ENCODE measurements around the gene MMP10.

The MMP10 gene

GRCh38 chr11:102792604-102793003 is 12.2 kb upstream of the MMP10 start:
- CTCF ChIA-PET, result no interaction called here
- TF ChIP-seq LEF1 (IDR thresholded peaks at IDR 0.05; ENCODE audit: borderline replicate concordance) (no peak), BHLHE40 (IDR thresholded peaks at IDR 0.05; ENCODE audit: borderline replicate concordance) (no peak), FOXA1 (IDR thresholded peaks at IDR 0.05) (no peak), ZNF384 (IDR thresholded peaks at IDR 0.05) (no peak), TARDBP (IDR thresholded peaks at IDR 0.05) (no peak)
- DNase-seq (ENCODE audit: extremely low spot score), result no peak
- POLR2A ChIA-PET, result no interaction called here

DNA sequence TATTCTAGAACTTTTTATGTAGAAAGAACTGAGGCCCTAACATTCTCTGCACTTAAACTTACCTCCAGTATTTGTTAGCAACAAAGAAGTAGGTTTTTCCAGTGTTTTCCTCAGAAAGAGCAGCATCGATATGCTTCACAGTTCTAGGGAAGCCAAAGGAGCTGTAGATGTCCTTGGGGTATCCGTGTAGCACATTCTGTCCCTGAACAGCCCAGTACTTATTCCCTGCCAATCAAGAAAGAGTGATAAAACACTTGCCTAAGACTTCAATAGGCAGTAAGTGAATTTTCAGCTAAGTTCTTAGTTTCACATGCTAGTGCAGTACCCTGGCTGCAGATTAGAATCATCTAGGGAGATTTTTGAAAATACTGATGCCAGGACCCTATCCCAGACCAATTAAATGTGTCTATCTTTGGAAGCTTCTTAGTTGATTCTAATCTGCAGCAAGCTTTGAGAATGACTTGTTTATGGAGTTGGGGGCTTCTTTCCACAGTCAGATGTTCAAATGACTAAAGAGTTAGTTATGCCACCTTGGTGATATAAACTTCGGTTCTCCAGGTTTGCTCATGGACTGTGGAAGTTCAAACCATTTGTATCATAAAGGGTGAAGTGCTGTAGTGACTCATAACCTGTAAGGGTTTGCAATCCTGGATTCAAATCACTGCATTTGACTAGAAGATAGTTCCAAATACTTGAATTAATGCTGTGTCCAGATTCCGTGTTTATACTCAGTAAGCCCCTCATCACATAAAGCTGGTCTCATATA is 11.0 kb upstream of the MMP10 start:
- no peak for DNase-seq (ENCODE audit: extremely low spot score)
- POLR2A ChIA-PET, result no interaction called here
- TF ChIP-seq FOXK2 (IDR thresholded peaks at IDR 0.05) (no peak), BHLHE40 (IDR thresholded peaks at IDR 0.05; ENCODE audit: borderline replicate concordance) (no peak), ELF4 (IDR thresholded peaks at IDR 0.05) (no peak), LEF1 (IDR thresholded peaks at IDR 0.05; ENCODE audit: borderline replicate concordance) (no peak), ARNT (IDR thresholded peaks at IDR 0.05) (no peak), L3MBTL2 (conservative IDR thresholded peaks at IDR 0.05) (no peak), ZNF384 (IDR thresholded peaks at IDR 0.05) (no peak), CTBP1 (IDR thresholded peaks at IDR 0.05; ENCODE audit: borderline replicate concordance) (no peak), NFRKB (IDR thresholded peaks at IDR 0.05) (no peak), HDGF (IDR thresholded peaks at IDR 0.05; ENCODE audit: borderline replicate concordance) (no peak), SUZ12 (IDR thresholded peaks at IDR 0.05) (no peak), FOXA1 (IDR thresholded peaks at IDR 0.05) (no peak), FOXM1 (IDR thresholded peaks at IDR 0.05; ENCODE audit: borderline replicate concordance) (no peak), TARDBP (IDR thresholded peaks at IDR 0.05) (no peak), SP1 (IDR thresholded peaks at IDR 0.05) (no peak)
- TF ChIP-seq, protein P1, sequence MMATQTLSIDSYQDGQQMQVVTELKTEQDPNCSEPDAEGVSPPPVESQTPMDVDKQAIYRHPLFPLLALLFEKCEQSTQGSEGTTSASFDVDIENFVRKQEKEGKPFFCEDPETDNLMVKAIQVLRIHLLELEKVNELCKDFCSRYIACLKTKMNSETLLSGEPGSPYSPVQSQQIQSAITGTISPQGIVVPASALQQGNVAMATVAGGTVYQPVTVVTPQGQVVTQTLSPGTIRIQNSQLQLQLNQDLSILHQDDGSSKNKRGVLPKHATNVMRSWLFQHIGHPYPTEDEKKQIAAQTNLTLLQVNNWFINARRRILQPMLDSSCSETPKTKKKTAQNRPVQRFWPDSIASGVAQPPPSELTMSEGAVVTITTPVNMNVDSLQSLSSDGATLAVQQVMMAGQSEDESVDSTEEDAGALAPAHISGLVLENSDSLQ (IDR thresholded peaks at IDR 0.05), result no peak
- CTCF ChIA-PET, result no interaction called here

GRCh38 chr11:102788334-102788995 is 8.0 kb upstream of the MMP10 start:
- CTCF ChIA-PET, result no interaction called here
- TF ChIP-seq LEF1 (IDR thresholded peaks at IDR 0.05; ENCODE audit: borderline replicate concordance) (no peak), CTBP1 (IDR thresholded peaks at IDR 0.05; ENCODE audit: borderline replicate concordance) (no peak), SUZ12 (IDR thresholded peaks at IDR 0.05) (no peak), ELF4 (IDR thresholded peaks at IDR 0.05) (no peak), ARNT (IDR thresholded peaks at IDR 0.05) (no peak), FOXM1 (IDR thresholded peaks at IDR 0.05; ENCODE audit: borderline replicate concordance) (no peak), TARDBP (IDR thresholded peaks at IDR 0.05) (no peak), NFRKB (IDR thresholded peaks at IDR 0.05) (no peak), FOXA1 (IDR thresholded peaks at IDR 0.05) (no peak), ZNF384 (IDR thresholded peaks at IDR 0.05) (no peak), HDGF (IDR thresholded peaks at IDR 0.05; ENCODE audit: borderline replicate concordance) (no peak), L3MBTL2 (conservative IDR thresholded peaks at IDR 0.05) (no peak), BHLHE40 (IDR thresholded peaks at IDR 0.05; ENCODE audit: borderline replicate concordance) (no peak), SP1 (IDR thresholded peaks at IDR 0.05) (no peak), FOXK2 (IDR thresholded peaks at IDR 0.05) (no peak)
- TF ChIP-seq, protein P1 (IDR thresholded peaks at IDR 0.05), result no peak

GRCh38 chr11:102784380-102784779 is 4.0 kb upstream of the MMP10 start:
- ChIA-PET CTCF (no interaction called here), POLR2A (no interaction called here)
- DNase-seq (ENCODE audit: extremely low spot score), result no peak
- TF ChIP-seq FOXK2 (IDR thresholded peaks at IDR 0.05) (no peak), LEF1 (IDR thresholded peaks at IDR 0.05; ENCODE audit: borderline replicate concordance) (no peak), ARNT (IDR thresholded peaks at IDR 0.05) (no peak), HDGF (IDR thresholded peaks at IDR 0.05; ENCODE audit: borderline replicate concordance) (no peak), SP1 (IDR thresholded peaks at IDR 0.05) (no peak), FOXA1 (IDR thresholded peaks at IDR 0.05) (no peak), FOXM1 (IDR thresholded peaks at IDR 0.05; ENCODE audit: borderline replicate concordance) (no peak), CTBP1 (IDR thresholded peaks at IDR 0.05; ENCODE audit: borderline replicate concordance) (no peak), ELF4 (IDR thresholded peaks at IDR 0.05) (no peak), L3MBTL2 (conservative IDR thresholded peaks at IDR 0.05) (no peak), ZNF384 (IDR thresholded peaks at IDR 0.05) (no peak)
- TF ChIP-seq, protein P1 (IDR thresholded peaks at IDR 0.05), result no peak

More at GRCh38 chr11:102788334-102788995, 8.0 kb upstream of the MMP10 start:
- no peak for DNase-seq (ENCODE audit: extremely low spot score)
- POLR2A ChIA-PET, result no interaction called here

GRCh38 chr11:102783720-102784119 is 3.3 kb upstream of the MMP10 start:
- ChIA-PET POLR2A (no interaction called here), CTCF (no interaction called here)
- TF ChIP-seq FOXM1 (IDR thresholded peaks at IDR 0.05; ENCODE audit: borderline replicate concordance) (no peak), HDGF (IDR thresholded peaks at IDR 0.05; ENCODE audit: borderline replicate concordance) (no peak), LEF1 (IDR thresholded peaks at IDR 0.05; ENCODE audit: borderline replicate concordance) (no peak), SUZ12 (IDR thresholded peaks at IDR 0.05) (no peak), NFRKB (IDR thresholded peaks at IDR 0.05) (no peak), CTBP1 (IDR thresholded peaks at IDR 0.05; ENCODE audit: borderline replicate concordance) (no peak), BHLHE40 (IDR thresholded peaks at IDR 0.05; ENCODE audit: borderline replicate concordance) (no peak), L3MBTL2 (conservative IDR thresholded peaks at IDR 0.05) (no peak), FOXK2 (IDR thresholded peaks at IDR 0.05) (no peak), ZNF384 (IDR thresholded peaks at IDR 0.05) (no peak), ELF4 (IDR thresholded peaks at IDR 0.05) (no peak), TARDBP (IDR thresholded peaks at IDR 0.05) (no peak), FOXA1 (IDR thresholded peaks at IDR 0.05) (no peak), ARNT (IDR thresholded peaks at IDR 0.05) (no peak)
- TF ChIP-seq, protein P1 (IDR thresholded peaks at IDR 0.05), result no peak
- DNase-seq (ENCODE audit: extremely low spot score), result no peak

All from HEK293T (cell line).